ENCODE data around the gene IPO9.
"Not testable (repeated sequence)": the region's sequence is repeated elsewhere in the genome, so short reads cannot be mapped to it uniquely, and the experiment has no call there.

IPO9 gene

GRCh38 chr1:201901036-201901435 is 72.1 kb downstream of the IPO9 start:
- not testable (repeated sequence) for H3K4me3 ChIP-seq (ENCODE audit: low read depth in 1 of 2, low read length in 2 of 2); H3K9me3 ChIP-seq (ENCODE audit: control insufficient read depth in 1 of 2, low read length in 2 of 2); H3K4me1 ChIP-seq (ENCODE audit: control insufficient read depth in 1 of 2, insufficient read depth in 2 of 2, low read length in 2 of 2); H3K27me3 ChIP-seq (ENCODE audit: control insufficient read depth in 1 of 2, insufficient read depth in 2 of 2, low read length in 2 of 2); H3K9ac ChIP-seq (ENCODE audit: low read depth in 1 of 2, low read length in 2 of 2); H3K27ac ChIP-seq (ENCODE audit: low read depth, low read length); H3K36me3 ChIP-seq (ENCODE audit: control insufficient read depth in 1 of 2, insufficient read depth in 2 of 2, low read length in 2 of 2)

DNA sequence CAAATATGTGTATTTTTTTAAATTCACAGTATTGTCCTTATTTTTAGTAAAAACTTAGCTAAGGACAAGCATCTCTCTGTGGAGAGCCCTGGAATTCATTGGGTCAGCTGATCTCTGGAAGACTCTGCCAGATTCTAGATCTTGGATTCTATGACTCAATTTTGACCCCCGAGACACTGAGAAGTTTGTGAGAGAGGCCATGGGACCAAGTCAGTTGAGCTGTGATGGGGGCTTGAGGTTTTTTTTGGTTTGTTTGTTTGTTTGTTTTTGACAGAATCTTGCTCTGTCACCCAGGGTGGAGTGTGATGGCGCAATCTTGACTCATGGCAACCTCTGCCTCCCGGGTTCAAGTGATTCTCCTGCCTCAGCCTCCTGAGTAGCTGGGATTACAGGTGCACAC is 73.2 kb downstream of the IPO9 start:
- Histone ChIP-seq H3K4me1 (ENCODE audit: control insufficient read depth in 1 of 2, insufficient read depth in 2 of 2, low read length in 2 of 2) (no peaks in the 10 kb centered on the region), H3K36me3 (ENCODE audit: control insufficient read depth in 1 of 2, insufficient read depth in 2 of 2, low read length in 2 of 2) (no peaks in the 10 kb centered on the region), H3K4me3 (ENCODE audit: low read depth in 1 of 2, low read length in 2 of 2) (no peak overlapping the region), H3K27me3 (ENCODE audit: control insufficient read depth in 1 of 2, insufficient read depth in 2 of 2, low read length in 2 of 2) (no peaks in the 10 kb centered on the region), H3K27ac (ENCODE audit: low read depth, low read length) (no peak overlapping the region), H3K9me3 (ENCODE audit: control insufficient read depth in 1 of 2, low read length in 2 of 2) (no peaks in the 10 kb centered on the region), H3K9ac (ENCODE audit: low read depth in 1 of 2, low read length in 2 of 2) (no peak overlapping the region)

DNA sequence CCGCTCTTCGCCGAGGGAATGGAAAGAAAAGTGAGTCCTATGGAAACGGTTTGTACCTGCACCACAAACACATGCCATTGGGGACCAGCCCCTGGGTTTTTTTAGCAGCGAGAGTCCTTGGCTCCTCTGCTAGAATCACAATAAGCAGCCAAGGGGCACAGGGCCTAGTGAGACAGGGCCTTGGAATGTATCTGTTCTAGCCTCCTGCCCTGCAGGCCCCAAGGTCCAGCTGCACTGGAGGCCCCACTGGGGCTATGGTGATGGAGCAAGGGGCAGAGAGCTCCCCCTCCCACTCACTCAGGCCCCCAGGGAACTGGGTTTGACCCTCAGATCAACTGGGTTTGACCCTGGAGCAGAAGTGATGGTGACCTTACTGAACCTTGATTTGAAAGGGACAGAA is 74.2 kb downstream of the IPO9 start:
- Histone ChIP-seq H3K9ac (ENCODE audit: low read depth in 1 of 2, low read length in 2 of 2) (no peak overlapping the region), H3K4me3 (ENCODE audit: low read depth in 1 of 2, low read length in 2 of 2) (no peak overlapping the region), H3K36me3 (ENCODE audit: control insufficient read depth in 1 of 2, insufficient read depth in 2 of 2, low read length in 2 of 2) (no peaks in the 10 kb centered on the region), H3K27ac (ENCODE audit: low read depth, low read length) (no peak overlapping the region), H3K27me3 (ENCODE audit: control insufficient read depth in 1 of 2, insufficient read depth in 2 of 2, low read length in 2 of 2) (no peaks in the 10 kb centered on the region), H3K9me3 (ENCODE audit: control insufficient read depth in 1 of 2, low read length in 2 of 2) (no peaks in the 10 kb centered on the region), H3K4me1 (ENCODE audit: control insufficient read depth in 1 of 2, insufficient read depth in 2 of 2, low read length in 2 of 2) (no peaks in the 10 kb centered on the region)

- no peaks in the 10 kb centered on the region for H3K36me3 ChIP-seq (ENCODE audit: control insufficient read depth in 1 of 2, insufficient read depth in 2 of 2, low read length in 2 of 2)
- H3K9me3 ChIP-seq (ENCODE audit: control insufficient read depth in 1 of 2, low read length in 2 of 2) = no peaks in the 10 kb centered on the region
- H3K27ac ChIP-seq (ENCODE audit: low read depth, low read length) = peak overlapping the region; percentile 80
- H3K9ac ChIP-seq (ENCODE audit: low read depth in 1 of 2, low read length in 2 of 2) = no peak overlapping the region
- H3K4me1 ChIP-seq (ENCODE audit: control insufficient read depth in 1 of 2, insufficient read depth in 2 of 2, low read length in 2 of 2) = no peaks in the 10 kb centered on the region
- no peak overlapping the region for H3K4me3 ChIP-seq (ENCODE audit: low read depth in 1 of 2, low read length in 2 of 2)
- H3K27me3 ChIP-seq (ENCODE audit: control insufficient read depth in 1 of 2, insufficient read depth in 2 of 2, low read length in 2 of 2) = no peaks in the 10 kb centered on the region
Measured at GRCh38 chr1:201904579-201904978, 75.6 kb downstream of the IPO9 start.

DNA sequence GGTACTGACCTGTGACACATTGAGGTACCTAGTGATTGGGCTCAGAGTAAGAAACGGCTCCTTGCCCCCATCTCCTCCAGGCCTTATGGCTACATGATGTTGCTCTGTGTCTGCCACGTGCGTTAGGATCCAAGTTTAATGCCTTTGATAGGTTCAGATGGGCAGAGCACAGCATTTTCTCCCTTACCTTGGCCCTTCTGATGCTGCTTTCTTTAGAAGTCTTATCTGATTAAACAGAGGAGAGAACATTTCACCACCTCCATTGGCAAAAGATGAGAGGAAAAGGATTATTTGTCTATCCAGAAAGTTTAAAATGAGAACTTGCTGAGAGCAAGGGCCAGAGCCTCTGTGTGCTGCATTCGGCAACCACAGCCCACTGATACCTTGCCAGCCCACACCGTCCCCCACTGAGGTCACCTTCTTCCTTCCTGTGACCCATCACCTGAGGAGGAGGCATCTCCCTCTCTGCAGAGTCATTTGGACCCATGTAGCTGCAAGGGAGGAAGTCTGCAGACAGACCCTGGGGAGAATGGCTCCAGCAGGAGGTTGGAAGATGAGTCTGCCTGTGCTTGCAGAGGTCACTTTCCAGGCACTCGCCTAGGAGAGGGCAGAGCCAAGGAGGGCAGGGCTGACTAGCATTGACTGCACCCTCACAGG is 76.4 kb downstream of the IPO9 start:
- Histone ChIP-seq H3K9ac (ENCODE audit: low read depth in 1 of 2, low read length in 2 of 2) (no peak overlapping the region), H3K27ac (ENCODE audit: low read depth, low read length) (peak overlapping the region; percentile 30), H3K4me1 (ENCODE audit: control insufficient read depth in 1 of 2, insufficient read depth in 2 of 2, low read length in 2 of 2) (no peaks in the 10 kb centered on the region), H3K4me3 (ENCODE audit: low read depth in 1 of 2, low read length in 2 of 2) (no peak overlapping the region), H3K27me3 (ENCODE audit: control insufficient read depth in 1 of 2, insufficient read depth in 2 of 2, low read length in 2 of 2) (no peaks in the 10 kb centered on the region), H3K9me3 (ENCODE audit: control insufficient read depth in 1 of 2, low read length in 2 of 2) (no peaks in the 10 kb centered on the region), H3K36me3 (ENCODE audit: control insufficient read depth in 1 of 2, insufficient read depth in 2 of 2, low read length in 2 of 2) (no peaks in the 10 kb centered on the region)

DNA sequence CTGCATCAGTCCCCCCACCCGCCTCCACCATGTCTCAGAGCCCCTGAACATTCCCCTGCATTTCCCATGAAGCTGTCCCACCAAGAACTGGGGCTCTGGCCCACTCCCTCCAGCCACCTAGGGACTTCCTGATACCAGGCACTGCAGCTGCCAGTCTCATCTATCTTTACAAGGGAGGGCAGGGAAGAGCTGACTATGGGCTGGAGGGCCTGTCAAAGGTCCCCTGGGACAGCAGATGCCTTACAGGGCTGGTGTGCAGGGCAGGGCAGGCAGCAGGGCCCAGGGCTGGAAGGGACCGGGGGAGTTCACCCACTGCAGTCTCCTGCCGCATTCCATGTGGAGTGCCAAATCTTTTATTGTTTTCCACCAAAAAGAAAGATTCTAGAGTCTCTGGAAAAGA is 77.4 kb downstream of the IPO9 start:
- Histone ChIP-seq H3K27me3 (ENCODE audit: control insufficient read depth in 1 of 2, insufficient read depth in 2 of 2, low read length in 2 of 2) (no peaks in the 10 kb centered on the region), H3K4me3 (ENCODE audit: low read depth in 1 of 2, low read length in 2 of 2) (no peak overlapping the region), H3K27ac (ENCODE audit: low read depth, low read length) (no peak overlapping the region), H3K4me1 (ENCODE audit: control insufficient read depth in 1 of 2, insufficient read depth in 2 of 2, low read length in 2 of 2) (no peaks in the 10 kb centered on the region), H3K9ac (ENCODE audit: low read depth in 1 of 2, low read length in 2 of 2) (no peak overlapping the region), H3K9me3 (ENCODE audit: control insufficient read depth in 1 of 2, low read length in 2 of 2) (no peaks in the 10 kb centered on the region), H3K36me3 (ENCODE audit: control insufficient read depth in 1 of 2, insufficient read depth in 2 of 2, low read length in 2 of 2) (no peaks in the 10 kb centered on the region)

DNA sequence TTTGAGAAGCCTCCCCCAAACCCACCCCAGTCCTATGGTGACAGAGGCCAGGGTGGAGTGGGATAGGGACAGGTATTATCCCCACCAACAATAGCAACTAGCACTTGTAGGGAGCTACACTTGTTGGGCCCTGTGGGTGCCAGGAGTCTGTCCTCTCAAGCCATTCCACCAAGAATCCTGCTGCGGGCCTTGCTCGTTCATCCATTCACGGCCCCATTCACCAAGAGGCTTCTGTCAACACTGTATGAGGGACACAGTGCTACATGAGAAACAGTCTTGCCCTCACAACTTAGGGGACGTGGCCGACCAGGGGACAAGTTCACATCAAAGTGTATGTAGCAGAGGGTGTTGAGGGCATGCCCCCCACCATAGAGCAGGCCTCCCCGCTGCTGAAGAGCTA is 78.7 kb downstream of the IPO9 start:
- H3K9ac ChIP-seq (ENCODE audit: low read depth in 1 of 2, low read length in 2 of 2) = no peak overlapping the region
- H3K9me3 ChIP-seq (ENCODE audit: control insufficient read depth in 1 of 2, low read length in 2 of 2) = no peaks in the 10 kb centered on the region
- no peak overlapping the region for H3K27ac ChIP-seq (ENCODE audit: low read depth, low read length)

GRCh38 chr1:201911826-201912571 is 83.0 kb downstream of the IPO9 start:
- Histone ChIP-seq H3K36me3 (ENCODE audit: control insufficient read depth in 1 of 2, insufficient read depth in 2 of 2, low read length in 2 of 2) (no peaks in the 10 kb centered on the region), H3K27ac (ENCODE audit: low read depth, low read length) (no peak overlapping the region), H3K27me3 (ENCODE audit: control insufficient read depth in 1 of 2, insufficient read depth in 2 of 2, low read length in 2 of 2) (no peaks in the 10 kb centered on the region), H3K9me3 (ENCODE audit: control insufficient read depth in 1 of 2, low read length in 2 of 2) (no peaks in the 10 kb centered on the region), H3K9ac (ENCODE audit: low read depth in 1 of 2, low read length in 2 of 2) (no peak overlapping the region), H3K4me1 (ENCODE audit: control insufficient read depth in 1 of 2, insufficient read depth in 2 of 2, low read length in 2 of 2) (no peaks in the 10 kb centered on the region), H3K4me3 (ENCODE audit: low read depth in 1 of 2, low read length in 2 of 2) (no peak overlapping the region)

More for the DNA sequence above, 78.7 kb downstream of the IPO9 start:
- Histone ChIP-seq H3K4me3 (ENCODE audit: low read depth in 1 of 2, low read length in 2 of 2) (no peak overlapping the region), H3K36me3 (ENCODE audit: control insufficient read depth in 1 of 2, insufficient read depth in 2 of 2, low read length in 2 of 2) (no peaks in the 10 kb centered on the region), H3K4me1 (ENCODE audit: control insufficient read depth in 1 of 2, insufficient read depth in 2 of 2, low read length in 2 of 2) (no peaks in the 10 kb centered on the region), H3K27me3 (ENCODE audit: control insufficient read depth in 1 of 2, insufficient read depth in 2 of 2, low read length in 2 of 2) (no peaks in the 10 kb centered on the region)

- Histone ChIP-seq H3K4me3 (ENCODE audit: low read depth in 1 of 2, low read length in 2 of 2) (no peak overlapping the region), H3K27ac (ENCODE audit: low read depth, low read length) (peak overlapping the region; percentile 23), H3K9ac (ENCODE audit: low read depth in 1 of 2, low read length in 2 of 2) (no peak overlapping the region), H3K27me3 (ENCODE audit: control insufficient read depth in 1 of 2, insufficient read depth in 2 of 2, low read length in 2 of 2) (no peaks in the 10 kb centered on the region), H3K36me3 (ENCODE audit: control insufficient read depth in 1 of 2, insufficient read depth in 2 of 2, low read length in 2 of 2) (no peaks in the 10 kb centered on the region), H3K9me3 (ENCODE audit: control insufficient read depth in 1 of 2, low read length in 2 of 2) (no peaks in the 10 kb centered on the region), H3K4me1 (ENCODE audit: control insufficient read depth in 1 of 2, insufficient read depth in 2 of 2, low read length in 2 of 2) (no peaks in the 10 kb centered on the region)
Measured at GRCh38 chr1:201912832-201913231, 83.9 kb downstream of the IPO9 start.

DNA sequence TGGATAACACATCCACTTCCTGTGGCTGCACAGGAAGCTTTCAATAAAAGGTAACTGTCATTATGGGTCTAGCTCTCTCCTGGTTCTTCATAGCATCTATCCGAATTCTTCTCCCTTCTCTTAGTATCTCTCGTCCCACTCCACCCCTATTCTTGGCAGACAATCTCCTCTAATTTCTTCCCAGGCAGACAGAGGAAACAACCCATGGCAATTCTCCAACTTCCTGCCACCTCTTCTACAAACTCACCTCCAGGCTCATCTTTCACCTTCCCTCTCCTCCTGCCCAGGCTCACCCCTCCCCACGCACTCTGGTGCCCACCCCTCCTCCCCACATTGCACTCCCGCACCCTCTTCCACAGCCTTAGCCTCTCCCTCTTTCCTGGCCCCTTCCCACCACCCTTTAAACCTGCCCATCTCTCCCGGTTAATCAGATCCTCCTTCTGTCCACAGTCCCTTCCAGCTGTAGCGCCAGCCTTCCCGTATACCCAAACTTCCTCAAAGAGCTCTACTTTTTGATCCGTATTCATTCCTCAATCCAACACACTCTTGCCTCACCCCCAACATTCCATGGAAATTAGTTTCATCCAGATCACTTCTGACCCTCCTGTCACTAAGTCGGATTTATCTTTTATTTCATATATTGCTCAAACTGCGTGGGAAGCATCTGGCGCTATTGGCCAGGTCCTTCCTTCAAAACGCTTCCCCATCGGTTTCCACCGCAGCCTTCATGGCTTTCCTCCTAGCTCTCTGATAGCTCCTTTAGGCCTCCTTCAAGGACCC is 85.7 kb downstream of the IPO9 start:
- H3K4me3 ChIP-seq (ENCODE audit: low read depth in 1 of 2, low read length in 2 of 2) = no peak overlapping the region
- no peaks in the 10 kb centered on the region for H3K36me3 ChIP-seq (ENCODE audit: control insufficient read depth in 1 of 2, insufficient read depth in 2 of 2, low read length in 2 of 2)
- no peak overlapping the region for H3K9ac ChIP-seq (ENCODE audit: low read depth in 1 of 2, low read length in 2 of 2)
- H3K27ac ChIP-seq (ENCODE audit: low read depth, low read length) = no peak overlapping the region
- H3K9me3 ChIP-seq (ENCODE audit: control insufficient read depth in 1 of 2, low read length in 2 of 2) = no peaks in the 10 kb centered on the region
- no peaks in the 10 kb centered on the region for H3K27me3 ChIP-seq (ENCODE audit: control insufficient read depth in 1 of 2, insufficient read depth in 2 of 2, low read length in 2 of 2)
- H3K4me1 ChIP-seq (ENCODE audit: control insufficient read depth in 1 of 2, insufficient read depth in 2 of 2, low read length in 2 of 2) = peaks cover 0 to 4% of the 10 kb centered on the region in 2 donors
